SK-N-MC (cell line): ENCODE data around the gene ENTPD8.

Source experiments
- DNase-seq: peaks from one replicate; pipeline ENCODE4 v3.0.0-alpha.2; 2011; ENCODE audit warnings: low read depth, low spot score
- H3K27ac ChIP-seq: fragments of 200-600 bp; sonication (generic); 2 replicates; pipeline ENCODE4 v1.5.1; 2016; ENCODE audit warnings: mixed run types
- H3K36me3 ChIP-seq: fragments of 200-600 bp; sonication (generic); 2 replicates; pipeline ENCODE4 v1.6.1; 2017; ENCODE audit warnings: antibody characterized with exemption, low read length, mixed read lengths; ENCODE audit not compliant: insufficient read depth
- H3K4me3 ChIP-seq: fragments of 200-600 bp; sonication (generic); 2 replicates; pipeline ENCODE4 v1.5.1; 2016
- H3K9ac ChIP-seq: fragments of 200-600 bp; sonication (generic); 2 replicates; pipeline ENCODE4 v1.8.0; 2017; ENCODE audit warnings: mixed run types, mixed read lengths; ENCODE audit not compliant: insufficient read length
- H3K9me3 ChIP-seq: fragments of 200-600 bp; sonication (generic); 2 replicates; pipeline ENCODE4 v1.6.1; 2017; ENCODE audit warnings: low read depth, mild to moderate bottlenecking, antibody characterized with exemption, low read length, moderate library complexity, mixed read lengths
- EZH2 ChIP-seq: fragments of 200-600 bp; sonication (generic); IDR thresholded peaks from one replicate; pipeline ENCODE4 v1.6.1; 2017; ENCODE audit warnings: antibody characterized with exemption
- FOXP2 ChIP-seq: optimal IDR thresholded peaks from 2 replicates; pipeline ENCODE3; 2011; ENCODE audit warnings: mild to moderate bottlenecking, moderate library complexity; ENCODE audit not compliant: insufficient read depth; ENCODE audit errors: extremely low read length, control extremely low read depth
- POLR2AphosphoS5 ChIP-seq: IDR thresholded peaks from 2 replicates; pipeline ENCODE4 v1.6.1; 2012; ENCODE audit warnings: mild to moderate bottlenecking, low read depth, low read length, borderline replicate concordance

Gene ENTPD8

GRCh38 chr9:137432687-137433348 is 8.3 kb downstream of the ENTPD8 start:
- no peak for DNase-seq
- no peak overlapping the region for H3K4me3 ChIP-seq
- no peak for TF ChIP-seq POLR2AphosphoS5
- TF ChIP-seq EZH2, result no peak
- no peak for TF ChIP-seq FOXP2
- H3K36me3 ChIP-seq, result no peaks in the 10 kb centered on the region
- H3K9ac ChIP-seq, result no peak overlapping the region
- no peak overlapping the region for H3K27ac ChIP-seq
- no peaks in the 10 kb centered on the region for H3K9me3 ChIP-seq

DNA sequence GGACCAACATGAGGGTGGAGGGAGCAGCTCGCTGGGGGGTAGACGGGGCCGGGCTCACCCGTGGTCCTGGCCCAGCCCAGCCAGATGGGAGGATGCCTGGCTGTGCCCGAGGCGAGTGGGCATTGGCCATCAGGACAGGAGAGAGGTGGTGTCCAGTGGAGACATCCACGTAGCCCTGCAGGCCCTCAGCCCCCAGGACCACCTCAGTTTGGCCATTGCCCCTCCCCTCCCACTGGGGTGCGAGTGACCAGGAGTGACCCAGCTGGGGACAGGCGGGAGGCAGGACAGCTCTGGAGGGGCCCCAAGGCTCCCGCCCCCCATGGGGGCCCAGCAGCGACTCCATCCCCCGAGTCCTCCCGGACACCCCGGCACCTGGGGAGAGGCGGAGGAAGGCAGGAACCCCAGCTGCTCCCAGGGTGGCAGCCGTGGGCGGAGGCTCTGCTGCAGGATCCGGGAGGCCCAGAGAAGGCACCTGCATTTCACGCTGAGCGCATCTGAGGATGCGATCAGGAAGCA is 9.7 kb downstream of the ENTPD8 start:
- DNase-seq, result no peak
- Histone ChIP-seq H3K36me3 (no peaks in the 10 kb centered on the region), H3K27ac (no peak overlapping the region), H3K4me3 (no peak overlapping the region), H3K9ac (no peak overlapping the region), H3K9me3 (no peaks in the 10 kb centered on the region)
- TF ChIP-seq EZH2 (no peak), FOXP2 (no peak), POLR2AphosphoS5 (no peak)

DNA sequence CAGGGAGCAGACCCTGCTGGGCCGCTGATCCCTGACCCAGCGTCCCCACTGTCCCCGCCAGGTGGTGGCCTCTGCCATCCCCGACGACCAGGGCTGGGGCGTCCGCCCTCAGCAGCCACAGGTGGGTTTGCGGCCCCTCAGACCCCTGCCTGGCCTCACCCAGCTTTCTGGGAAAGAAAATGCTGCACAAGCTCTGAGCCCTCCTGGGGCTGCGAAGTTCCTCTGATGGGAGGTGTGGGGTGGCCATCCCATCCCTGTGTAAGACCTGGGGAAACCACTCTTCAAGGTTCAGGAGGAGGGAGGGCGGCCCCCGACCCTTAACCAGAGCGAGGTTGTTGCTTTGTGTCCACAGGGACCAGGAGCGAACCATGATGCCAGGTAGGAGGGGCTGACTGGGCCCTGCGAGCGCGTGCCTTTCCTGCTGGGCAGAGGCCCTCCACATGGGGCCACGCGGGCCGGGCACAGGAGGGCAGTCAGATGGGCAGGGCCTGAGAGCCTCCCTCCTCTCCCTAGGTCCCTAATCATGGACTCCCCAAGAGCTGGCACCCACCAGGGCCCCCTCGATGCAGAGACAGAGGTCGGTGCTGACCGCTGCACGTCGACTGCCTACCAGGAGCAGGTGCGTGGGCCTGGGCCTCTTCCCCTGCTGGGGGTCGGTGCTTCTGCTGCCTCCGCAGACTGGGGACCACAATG is 10.3 kb downstream of the ENTPD8 start:
- no peaks in the 10 kb centered on the region for H3K9me3 ChIP-seq
- H3K4me3 ChIP-seq, result no peak overlapping the region
- no peak overlapping the region for H3K9ac ChIP-seq
- TF ChIP-seq EZH2 (no peak), FOXP2 (no peak), POLR2AphosphoS5 (no peak)
- DNase-seq, result no peak
- no peak overlapping the region for H3K27ac ChIP-seq
- no peaks in the 10 kb centered on the region for H3K36me3 ChIP-seq

GRCh38 chr9:137429974-137430722 is 11.0 kb downstream of the ENTPD8 start:
- Histone ChIP-seq H3K36me3 (no peaks in the 10 kb centered on the region), H3K27ac (no peak overlapping the region), H3K4me3 (no peak overlapping the region), H3K9ac (no peak overlapping the region), H3K9me3 (no peaks in the 10 kb centered on the region)
- DNase-seq, result no peak
- TF ChIP-seq FOXP2 (no peak), EZH2 (no peak), POLR2AphosphoS5 (no peak)

DNA sequence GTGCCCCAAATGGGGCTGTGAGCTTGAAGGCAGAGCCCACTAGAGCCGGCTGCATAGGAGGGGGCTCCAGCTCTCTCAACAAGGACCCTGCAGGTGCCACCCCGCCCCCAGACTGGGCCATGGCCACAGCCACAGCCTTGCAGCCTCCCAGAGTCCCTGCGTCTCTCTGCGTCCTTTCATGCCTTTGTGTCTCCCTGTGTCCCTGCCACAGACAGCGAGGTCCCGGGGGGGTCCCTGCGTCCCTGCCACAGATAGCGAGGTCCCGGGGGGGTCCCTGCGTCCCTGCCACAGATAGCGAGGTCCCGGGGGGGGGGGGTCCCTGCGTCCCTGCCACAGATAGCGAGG is 11.6 kb downstream of the ENTPD8 start:
- no peak for DNase-seq
- Histone ChIP-seq H3K9me3 (no peaks in the 10 kb centered on the region), H3K36me3 (no peaks in the 10 kb centered on the region), H3K9ac (no peak overlapping the region), H3K4me3 (no peak overlapping the region), H3K27ac (no peak overlapping the region)
- TF ChIP-seq FOXP2 (no peak), EZH2 (no peak), POLR2AphosphoS5 (no peak)

- Histone ChIP-seq H3K27ac (no peak overlapping the region), H3K36me3 (no peaks in the 10 kb centered on the region), H3K4me3 (no peak overlapping the region), H3K9ac (no peak overlapping the region), H3K9me3 (no peaks in the 10 kb centered on the region)
- DNase-seq, result no peak
- no peak for TF ChIP-seq POLR2AphosphoS5
- no peak for TF ChIP-seq EZH2
- TF ChIP-seq FOXP2, result no peak
Observed at GRCh38 chr9:137428841-137429545, 12.2 kb downstream of the ENTPD8 start.

- no peak overlapping the region for H3K4me3 ChIP-seq
- H3K9ac ChIP-seq, result no peak overlapping the region
- no peaks in the 10 kb centered on the region for H3K9me3 ChIP-seq
Observed at GRCh38 chr9:137428311-137428630, 12.9 kb downstream of the ENTPD8 start.

More at GRCh38 chr9:137428311-137428630, 12.9 kb downstream of the ENTPD8 start:
- H3K27ac ChIP-seq, result no peak overlapping the region
- no peak for DNase-seq
- H3K36me3 ChIP-seq, result no peaks in the 10 kb centered on the region
- TF ChIP-seq EZH2 (no peak), POLR2AphosphoS5 (no peak), FOXP2 (no peak)
